ENCODE data around the gene RTP5.

Gene RTP5

DNA sequence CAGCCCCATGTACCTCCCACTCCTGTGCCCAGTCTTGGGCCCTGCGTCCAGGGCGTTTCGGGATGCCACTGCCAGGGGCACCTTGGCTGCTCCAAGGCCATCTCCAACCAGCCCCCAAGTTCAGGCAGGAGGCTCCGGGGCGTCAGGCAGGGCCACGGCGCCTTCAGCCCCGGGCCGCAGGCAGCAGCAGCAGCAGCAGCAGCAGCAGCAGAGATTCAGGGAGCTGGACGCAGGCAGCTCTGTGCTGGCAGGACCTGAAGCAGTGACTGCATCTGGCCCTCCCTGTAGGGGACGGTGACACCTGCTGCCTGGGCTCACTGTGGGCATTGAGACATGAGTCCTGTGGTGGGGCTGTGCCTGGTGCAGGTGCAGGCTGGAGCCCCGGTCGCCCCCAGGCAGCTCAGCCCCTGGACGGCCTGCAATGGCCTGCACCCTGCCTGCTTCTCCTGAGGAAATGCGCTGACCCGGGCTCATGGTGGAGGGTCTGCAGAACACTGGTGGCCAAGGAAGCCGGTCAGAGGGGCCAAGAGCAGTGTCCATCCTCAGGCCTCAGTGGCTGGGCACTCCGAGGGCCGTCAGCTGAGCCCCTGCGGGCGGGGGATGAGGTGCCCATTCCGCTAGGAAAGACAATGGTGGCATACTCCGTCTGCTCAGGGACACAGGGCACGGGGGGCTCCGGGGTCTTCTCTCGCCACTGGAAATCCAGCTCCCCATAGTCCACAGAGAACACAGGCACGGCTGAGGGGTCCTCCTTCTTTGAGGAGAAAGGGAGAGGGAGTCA is 18.8 kb upstream of the RTP5 start:
- DNase-seq (ENCODE audit: low spot score): peak; percentile 22
- in situ Hi-C loops (cut with MboI; ENCODE audit: low sequenced_read_pairs, unreplicated experiment): no loop called here
- TF ChIP-seq, protein P1, sequence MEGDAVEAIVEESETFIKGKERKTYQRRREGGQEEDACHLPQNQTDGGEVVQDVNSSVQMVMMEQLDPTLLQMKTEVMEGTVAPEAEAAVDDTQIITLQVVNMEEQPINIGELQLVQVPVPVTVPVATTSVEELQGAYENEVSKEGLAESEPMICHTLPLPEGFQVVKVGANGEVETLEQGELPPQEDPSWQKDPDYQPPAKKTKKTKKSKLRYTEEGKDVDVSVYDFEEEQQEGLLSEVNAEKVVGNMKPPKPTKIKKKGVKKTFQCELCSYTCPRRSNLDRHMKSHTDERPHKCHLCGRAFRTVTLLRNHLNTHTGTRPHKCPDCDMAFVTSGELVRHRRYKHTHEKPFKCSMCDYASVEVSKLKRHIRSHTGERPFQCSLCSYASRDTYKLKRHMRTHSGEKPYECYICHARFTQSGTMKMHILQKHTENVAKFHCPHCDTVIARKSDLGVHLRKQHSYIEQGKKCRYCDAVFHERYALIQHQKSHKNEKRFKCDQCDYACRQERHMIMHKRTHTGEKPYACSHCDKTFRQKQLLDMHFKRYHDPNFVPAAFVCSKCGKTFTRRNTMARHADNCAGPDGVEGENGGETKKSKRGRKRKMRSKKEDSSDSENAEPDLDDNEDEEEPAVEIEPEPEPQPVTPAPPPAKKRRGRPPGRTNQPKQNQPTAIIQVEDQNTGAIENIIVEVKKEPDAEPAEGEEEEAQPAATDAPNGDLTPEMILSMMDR (IDR thresholded peaks at IDR 0.05; ENCODE audit: borderline replicate concordance, control extremely low read depth, extremely low read depth, insufficient read depth, missing control alignments): no peak

DNA sequence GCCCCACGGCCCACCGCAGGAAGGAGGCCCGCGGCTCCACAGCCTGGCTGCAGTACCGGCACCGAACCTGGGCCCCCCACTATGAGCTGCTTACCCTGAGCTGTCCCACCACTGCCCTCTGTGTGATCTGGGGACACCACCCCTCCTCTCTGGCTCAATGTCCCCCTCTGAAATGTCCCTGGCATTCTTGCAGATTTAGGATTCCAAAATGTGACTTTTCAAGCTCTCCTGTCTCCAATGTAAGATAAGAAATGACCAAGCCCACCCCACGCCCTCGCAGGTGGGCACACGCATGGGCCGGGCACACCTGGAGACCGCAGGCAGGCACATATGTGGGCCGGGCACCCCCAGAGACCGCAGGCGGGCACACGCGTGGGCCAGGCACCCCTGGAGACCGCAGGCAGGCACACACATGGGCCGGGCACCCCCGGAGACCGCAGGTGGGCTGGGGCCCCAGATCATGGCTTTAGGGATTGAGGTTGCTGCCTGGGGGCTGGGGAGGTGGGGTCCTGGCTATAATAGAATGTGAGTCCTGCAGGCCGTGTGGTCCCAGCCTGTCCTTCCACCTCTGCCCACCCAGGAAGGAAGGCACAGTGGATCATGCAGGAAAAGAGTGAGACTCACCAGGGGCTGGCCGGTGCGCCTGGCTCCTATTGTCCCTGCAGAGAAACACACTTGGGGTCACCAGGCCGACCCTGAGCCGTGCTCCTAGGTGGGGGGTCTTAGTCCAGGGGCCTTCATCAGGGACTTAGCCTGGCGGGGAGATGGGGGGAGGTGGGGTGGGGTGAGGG is 18.0 kb upstream of the RTP5 start:
- TF ChIP-seq, protein P1 (IDR thresholded peaks at IDR 0.05; ENCODE audit: borderline replicate concordance, control extremely low read depth, extremely low read depth, insufficient read depth, missing control alignments): no peak
- peak; percentile 30 for DNase-seq (ENCODE audit: low spot score)
- in situ Hi-C loops (cut with MboI; ENCODE audit: low sequenced_read_pairs, unreplicated experiment): no loop called here

DNA sequence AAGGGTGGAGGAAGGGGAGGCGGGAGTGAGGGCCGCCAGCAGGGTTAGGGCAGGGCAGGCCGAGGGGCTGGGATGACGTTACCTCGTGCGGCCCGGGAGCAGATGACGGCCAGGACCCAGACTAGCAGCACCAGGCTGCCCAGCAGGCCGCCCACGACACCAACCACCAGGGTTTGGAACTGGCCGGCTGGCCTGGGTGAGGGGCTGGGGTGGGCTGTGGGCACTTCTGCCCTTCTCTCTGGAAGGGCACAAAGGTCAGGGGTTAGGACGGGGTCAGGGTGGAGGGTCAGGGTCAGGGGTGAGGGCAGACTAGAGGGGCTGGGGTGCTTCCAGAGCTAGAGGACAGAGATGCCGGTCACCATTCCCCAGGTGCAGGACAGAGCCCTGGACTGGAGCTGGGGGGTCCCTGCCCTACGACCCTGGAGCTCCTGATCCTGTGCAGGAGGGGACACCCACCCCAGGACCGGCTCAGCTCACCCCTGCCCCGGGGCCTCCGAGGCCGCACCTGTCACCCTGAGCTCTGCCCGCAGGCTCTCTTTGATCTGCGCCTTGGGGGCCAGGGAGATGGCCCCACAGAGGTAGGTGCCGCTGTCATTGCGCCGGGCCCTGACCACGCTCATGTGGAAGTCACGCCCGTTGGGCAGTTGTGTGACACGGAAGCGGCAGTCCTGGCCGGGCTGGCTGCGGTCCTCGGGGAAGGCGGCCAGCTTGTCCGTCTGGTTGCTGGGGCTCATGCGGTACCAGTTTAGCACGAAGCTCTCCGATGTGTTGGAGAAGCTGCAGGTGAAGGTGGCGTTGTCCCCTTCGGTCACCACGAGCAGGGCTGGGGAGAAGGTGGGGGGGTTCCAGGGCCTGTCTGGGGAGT is 17.2 kb upstream of the RTP5 start:
- in situ Hi-C loops (cut with MboI; ENCODE audit: low sequenced_read_pairs, unreplicated experiment): no loop called here
- TF ChIP-seq, protein P1 (IDR thresholded peaks at IDR 0.05; ENCODE audit: borderline replicate concordance, control extremely low read depth, extremely low read depth, insufficient read depth, missing control alignments): no peak
- DNase-seq (ENCODE audit: low spot score): peak; percentile 18

DNA sequence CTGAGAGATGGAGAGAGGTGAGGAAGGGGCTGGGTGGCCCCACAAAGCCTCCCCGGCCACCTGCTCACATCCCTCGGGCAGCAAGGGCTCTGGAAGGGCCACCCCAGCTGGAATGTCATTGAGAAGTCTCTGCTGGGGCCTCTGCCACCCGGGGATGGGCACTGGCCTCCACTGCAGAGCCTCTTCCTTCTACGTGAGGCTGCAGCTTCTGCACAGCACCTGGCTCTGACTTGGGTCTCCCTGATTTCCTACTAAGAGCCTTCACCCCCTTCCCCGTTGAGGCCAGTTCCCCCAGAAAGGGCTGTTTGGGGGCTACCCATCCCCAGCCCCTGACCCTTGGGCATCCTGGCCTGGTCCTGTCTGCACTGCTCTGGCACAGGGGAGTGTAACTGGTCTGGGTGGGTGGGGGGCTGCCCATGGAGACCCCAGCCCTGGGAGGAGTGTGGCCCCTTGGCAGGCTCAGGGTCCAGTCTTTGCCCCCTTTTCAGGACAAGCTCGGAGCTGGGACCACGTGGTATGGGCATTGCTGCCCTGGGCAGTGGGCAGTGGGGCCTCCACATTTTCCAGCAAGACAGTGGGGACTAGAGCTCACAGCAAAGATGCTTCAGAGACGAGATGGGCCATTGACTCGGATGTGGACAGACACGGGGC is 16.4 kb upstream of the RTP5 start:
- TF ChIP-seq, protein P1 (IDR thresholded peaks at IDR 0.05; ENCODE audit: borderline replicate concordance, control extremely low read depth, extremely low read depth, insufficient read depth, missing control alignments): no peak
- in situ Hi-C loops (cut with MboI; ENCODE audit: low sequenced_read_pairs, unreplicated experiment): no loop called here
- DNase-seq (ENCODE audit: low spot score): peak; percentile 37

DNA sequence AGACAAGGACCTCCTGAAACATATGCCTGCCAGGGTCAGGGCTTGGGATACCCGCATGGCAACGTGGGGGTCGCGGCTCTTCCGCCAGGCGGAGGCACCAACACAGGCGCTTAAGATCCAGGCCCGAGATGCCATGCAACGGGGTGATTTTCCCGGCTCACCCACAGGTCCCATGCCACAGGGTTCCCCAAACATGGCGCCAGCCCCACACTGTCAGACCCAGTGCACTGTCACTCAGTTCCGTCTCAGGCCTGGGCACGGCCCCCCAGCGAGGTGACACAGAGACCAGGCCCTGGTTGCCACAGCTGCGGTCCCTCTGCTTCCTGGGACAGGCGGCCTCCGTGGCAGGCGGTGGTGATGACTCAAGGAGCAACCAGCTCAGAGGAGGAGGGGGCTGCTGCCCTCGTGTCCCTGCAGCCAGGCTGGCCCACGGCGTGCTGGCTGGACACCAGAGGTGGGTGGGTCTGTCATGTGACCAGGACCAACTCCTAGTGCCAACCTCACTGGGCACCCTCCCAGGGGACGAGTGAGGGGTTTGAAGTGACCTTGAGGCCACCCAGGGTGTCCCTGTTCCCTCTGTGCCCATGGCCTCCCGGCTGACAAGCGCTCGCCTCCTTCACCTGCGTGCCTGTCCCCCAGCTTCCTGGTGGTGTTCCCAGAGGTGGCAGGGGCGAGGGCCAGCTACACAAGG is 15.7 kb upstream of the RTP5 start:
- in situ Hi-C loops (cut with MboI; ENCODE audit: low sequenced_read_pairs, unreplicated experiment): no loop called here
- DNase-seq (ENCODE audit: low spot score): peak; percentile 38
- TF ChIP-seq, protein P1 (IDR thresholded peaks at IDR 0.05; ENCODE audit: borderline replicate concordance, control extremely low read depth, extremely low read depth, insufficient read depth, missing control alignments): no peak

Measured in GM13976 (cell line).